Mesendoderm (in vitro differentiated cells): ENCODE measurements around the gene PRKN.

ENCODE experiments used
- DNase-seq: peaks from one replicate; pipeline ENCODE4 v3.0.0; 2013
- H2AK5ac ChIP-seq: 2 replicates; pipeline ENCODE4 v1.6.1; 2013; ENCODE audit warnings: low read length, inconsistent platforms
- H2BK120ac ChIP-seq: 2 replicates; pipeline ENCODE4 v1.6.1; 2013; ENCODE audit warnings: low read depth, mild to moderate bottlenecking, low read length, moderate library complexity, mixed read lengths
- H2BK15ac ChIP-seq: replicated peaks from 2 replicates; pipeline ENCODE4 v1.6.1; 2013; ENCODE audit warnings: low read depth, mild to moderate bottlenecking, moderate library complexity
- H2BK5ac ChIP-seq: 2 replicates; pipeline ENCODE4 v1.6.1; 2013; ENCODE audit warnings: low read length, inconsistent platforms
- H3K18ac ChIP-seq: 2 replicates; pipeline ENCODE4 v1.6.1; 2013; ENCODE audit warnings: mild to moderate bottlenecking, low read length, mixed read lengths
- H3K23ac ChIP-seq: one replicate; pipeline ENCODE4 v1.6.1; 2013; ENCODE audit warnings: low read length
- H3K27ac ChIP-seq: 2 replicates; pipeline ENCODE4 v1.5.1; 2013; ENCODE audit warnings: low read depth, mild to moderate bottlenecking, inconsistent platforms, low read length, moderate library complexity
- H3K27me3 ChIP-seq: 2 replicates; pipeline ENCODE4 v1.6.1; 2013; ENCODE audit warnings: low read length, control low read depth, mild to moderate bottlenecking, inconsistent platforms; ENCODE audit not compliant: insufficient read depth, poor library complexity
- H3K36me3 ChIP-seq: 2 replicates; pipeline ENCODE4 v1.6.1; 2013; ENCODE audit warnings: low read length, inconsistent platforms; ENCODE audit not compliant: control insufficient read depth, insufficient read depth
- H3K4ac ChIP-seq: one replicate; pipeline ENCODE4 v1.6.1; 2013; ENCODE audit warnings: low read depth, mild to moderate bottlenecking, low read length, moderate library complexity
- H3K4me1 ChIP-seq: 2 replicates; pipeline ENCODE4 v1.6.1; 2013; ENCODE audit warnings: low read depth, low read length, inconsistent platforms; ENCODE audit not compliant: control insufficient read depth
- H3K4me2 ChIP-seq: 2 replicates; pipeline ENCODE4 v1.6.1; 2013; ENCODE audit warnings: low read length
- H3K4me3 ChIP-seq: 2 replicates; pipeline ENCODE4 v1.5.1; 2013; ENCODE audit warnings: mild to moderate bottlenecking, low read length
- H3K56ac ChIP-seq: one replicate; pipeline ENCODE4 v1.6.1; 2013; ENCODE audit warnings: low read length
- H3K79me1 ChIP-seq: 2 replicates; pipeline ENCODE4 v1.6.1; 2013; ENCODE audit warnings: low read length, inconsistent platforms
- H3K79me2 ChIP-seq: 2 replicates; pipeline ENCODE4 v1.6.1; 2013; ENCODE audit warnings: mild to moderate bottlenecking, low read length; ENCODE audit not compliant: control insufficient read depth, insufficient read depth
- H3K9ac ChIP-seq: 2 replicates; pipeline ENCODE4 v1.6.1; 2013; ENCODE audit warnings: low read length, inconsistent platforms
- H4K5ac ChIP-seq: one replicate; pipeline ENCODE4 v1.6.1; 2013; ENCODE audit warnings: low read length
- H4K8ac ChIP-seq: one replicate; pipeline ENCODE4 v1.6.1; 2013; ENCODE audit warnings: low read depth, mild to moderate bottlenecking, control low read depth, low read length, moderate library complexity
- WGBS: extraction: QIAGEN DNeasy Blood & Tissue Kit; methylation state at CpG from one replicate; pipeline ENCODE4 v1.1.7; 2013; ENCODE audit warnings: low lambda C conversion rate, missing lambda C conversion rate; ENCODE audit not compliant: insufficient coverage; ENCODE audit errors: extremely low coverage; 5-methylcytosine and 5-hydroxymethylcytosine counted together

PRKN gene

DNA sequence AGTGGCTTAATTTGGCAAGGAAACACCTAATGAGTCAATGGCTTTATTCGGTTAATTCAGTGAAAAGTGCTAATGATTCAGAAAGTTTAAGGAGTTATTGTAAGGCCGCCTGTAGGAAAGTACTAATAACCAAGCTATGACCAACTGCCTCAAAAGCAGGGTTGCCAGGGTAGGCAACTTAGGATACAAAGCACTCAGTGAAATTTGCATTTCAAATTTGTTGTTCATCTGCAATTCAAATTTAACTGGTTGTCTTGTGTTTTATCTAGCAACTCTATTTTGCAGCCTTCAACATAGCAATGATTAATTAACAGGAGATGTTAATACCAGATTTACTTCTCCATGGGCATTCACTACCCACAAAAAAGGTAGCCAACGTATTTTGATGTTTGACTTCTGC, 412.3 kb downstream of the PRKN start:
- H2AK5ac ChIP-seq: no peak overlapping the region
- WGBS: no CpG with 5 or more reads among the region's 3 CpGs
- peak; percentile 11 for DNase-seq
- H3K79me2 ChIP-seq: no peaks in the 10 kb centered on the region
- no peak overlapping the region for H3K18ac ChIP-seq
- no peaks in the 10 kb centered on the region for H3K4me1 ChIP-seq
- no peak overlapping the region for H2BK15ac ChIP-seq
- H3K4ac ChIP-seq: no peak overlapping the region
- no peak overlapping the region for H3K23ac ChIP-seq
- H4K8ac ChIP-seq: no peak overlapping the region
- H3K27ac ChIP-seq: no peak overlapping the region
- H3K9ac ChIP-seq: no peak overlapping the region
- H2BK5ac ChIP-seq: no peak overlapping the region
- no peak overlapping the region for H2BK120ac ChIP-seq
- no peak overlapping the region for H4K5ac ChIP-seq
- no peaks in the 10 kb centered on the region for H3K27me3 ChIP-seq
- no peaks in the 10 kb centered on the region for H3K79me1 ChIP-seq
- H3K36me3 ChIP-seq: no peaks in the 10 kb centered on the region
- H3K4me3 ChIP-seq: no peak overlapping the region
- H3K4me2 ChIP-seq: no peak overlapping the region
- H3K56ac ChIP-seq: no peak overlapping the region

DNA sequence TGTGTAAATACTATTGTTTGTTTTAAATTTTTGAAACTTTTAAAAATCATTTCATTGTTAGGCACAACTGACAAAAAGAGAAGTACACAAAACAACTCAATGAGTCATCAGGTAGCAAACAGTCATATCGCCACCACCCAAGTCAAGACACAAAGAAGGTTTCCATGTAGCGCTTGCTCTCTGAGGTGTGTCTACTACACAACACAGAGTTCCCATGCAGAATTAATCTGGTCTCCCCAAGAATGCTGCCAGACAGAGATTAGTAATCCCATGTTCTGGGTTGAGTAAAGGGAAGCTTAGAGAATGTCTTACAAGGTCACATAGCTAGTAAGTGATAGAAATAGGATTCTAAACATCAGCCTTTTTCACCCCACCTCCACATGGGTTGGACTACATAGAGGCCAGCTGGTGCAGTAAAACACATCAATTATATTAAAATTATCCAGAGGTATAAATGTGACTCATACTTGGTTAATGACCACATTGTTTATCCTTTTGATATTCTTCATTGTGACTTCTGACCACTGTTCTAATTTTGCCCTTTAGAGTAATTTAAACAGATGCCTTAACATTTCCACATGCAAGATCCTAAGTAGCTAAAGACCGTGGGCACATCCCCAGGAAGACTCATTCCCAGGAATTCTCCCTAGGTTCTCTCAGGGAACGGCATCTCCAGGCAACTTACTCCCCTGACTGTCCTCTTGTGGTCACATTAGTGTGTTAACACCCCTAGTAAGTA, 413.5 kb downstream of the PRKN start:
- no peak overlapping the region for H3K18ac ChIP-seq
- H2BK15ac ChIP-seq: no peak overlapping the region
- no peaks in the 10 kb centered on the region for H3K79me1 ChIP-seq
- no peaks in the 10 kb centered on the region for H3K79me2 ChIP-seq
- WGBS: no CpG with 5 or more reads among the region's 4 CpGs
- no peak overlapping the region for H3K4me2 ChIP-seq
- no peak overlapping the region for H3K9ac ChIP-seq
- no peak overlapping the region for H3K23ac ChIP-seq
- no peak for DNase-seq
- no peaks in the 10 kb centered on the region for H3K36me3 ChIP-seq
- H3K4me3 ChIP-seq: no peak overlapping the region
- H2BK120ac ChIP-seq: no peak overlapping the region
- H4K5ac ChIP-seq: no peak overlapping the region
- H3K4ac ChIP-seq: no peak overlapping the region
- no peaks in the 10 kb centered on the region for H3K27me3 ChIP-seq
- H3K27ac ChIP-seq: no peak overlapping the region
- no peak overlapping the region for H2AK5ac ChIP-seq
- H3K56ac ChIP-seq: no peak overlapping the region
- H3K4me1 ChIP-seq: no peaks in the 10 kb centered on the region
- no peak overlapping the region for H4K8ac ChIP-seq
- H2BK5ac ChIP-seq: no peak overlapping the region

DNA sequence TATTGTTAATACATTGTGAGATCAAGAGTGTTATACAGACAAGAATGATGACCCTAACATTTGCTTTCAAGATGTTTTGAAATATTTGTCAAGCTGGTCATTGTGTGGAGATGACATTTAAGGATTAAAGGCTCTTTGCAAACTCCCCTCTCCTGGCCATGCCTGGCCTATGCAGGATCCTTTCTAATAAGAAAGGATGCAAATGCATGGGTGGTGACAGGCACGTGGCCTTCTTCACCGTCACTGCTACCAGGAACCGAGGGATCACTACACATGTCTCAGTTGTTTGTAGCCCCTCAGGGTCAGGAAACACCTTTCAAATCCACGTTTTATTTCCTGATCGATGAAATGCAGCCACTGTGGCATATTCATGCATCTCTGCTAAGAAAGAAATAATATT, 419.7 kb downstream of the PRKN start:
- Histone ChIP-seq H2BK15ac (no peak overlapping the region), H3K4me3 (no peak overlapping the region), H3K36me3 (no peaks in the 10 kb centered on the region), H4K5ac (no peak overlapping the region), H3K23ac (no peak overlapping the region), H2BK5ac (no peak overlapping the region), H3K9ac (no peak overlapping the region), H3K27ac (no peak overlapping the region), H3K79me2 (no peaks in the 10 kb centered on the region), H4K8ac (no peak overlapping the region), H2AK5ac (no peak overlapping the region), H3K56ac (no peak overlapping the region), H3K18ac (no peak overlapping the region), H3K4me1 (no peaks in the 10 kb centered on the region), H2BK120ac (no peak overlapping the region), H3K4ac (no peak overlapping the region), H3K27me3 (no peaks in the 10 kb centered on the region), H3K79me1 (no peaks in the 10 kb centered on the region), H3K4me2 (no peak overlapping the region)
- DNase-seq: no peak
- WGBS: no CpG with 5 or more reads among the region's 5 CpGs

DNA sequence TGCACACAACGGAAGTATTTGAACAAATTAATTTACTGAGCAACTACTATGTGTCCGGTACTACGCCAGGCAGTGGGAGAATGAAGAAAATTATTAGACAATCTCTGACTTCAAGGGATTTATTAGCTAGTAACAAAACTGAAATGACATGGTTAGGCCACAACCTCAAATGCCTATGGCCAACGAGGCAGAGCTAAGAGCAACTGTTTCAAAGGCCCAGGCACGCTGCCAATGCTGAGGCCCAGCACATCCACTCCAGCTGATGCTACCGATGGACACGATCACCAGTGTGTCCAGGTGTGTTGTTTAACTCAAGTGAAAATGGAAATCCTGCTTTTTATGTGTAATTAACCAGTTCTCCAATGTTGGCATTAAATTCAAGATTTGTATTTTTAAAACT, 420.9 kb downstream of the PRKN start:
- no peak overlapping the region for H3K9ac ChIP-seq
- H2BK5ac ChIP-seq: no peak overlapping the region
- H3K4me3 ChIP-seq: no peak overlapping the region
- no peak overlapping the region for H2BK15ac ChIP-seq
- no peaks in the 10 kb centered on the region for H3K79me1 ChIP-seq
- WGBS: no CpG with 5 or more reads among the region's 7 CpGs
- no peak overlapping the region for H2BK120ac ChIP-seq
- no peak overlapping the region for H3K18ac ChIP-seq
- H3K27me3 ChIP-seq: no peaks in the 10 kb centered on the region
- no peak overlapping the region for H4K5ac ChIP-seq
- no peak overlapping the region for H4K8ac ChIP-seq
- no peaks in the 10 kb centered on the region for H3K36me3 ChIP-seq
- DNase-seq: no peak
- H3K4me1 ChIP-seq: no peaks in the 10 kb centered on the region
- no peaks in the 10 kb centered on the region for H3K79me2 ChIP-seq
- H2AK5ac ChIP-seq: no peak overlapping the region
- no peak overlapping the region for H3K4ac ChIP-seq
- H3K4me2 ChIP-seq: no peak overlapping the region
- H3K56ac ChIP-seq: no peak overlapping the region
- H3K23ac ChIP-seq: no peak overlapping the region
- no peak overlapping the region for H3K27ac ChIP-seq

DNA sequence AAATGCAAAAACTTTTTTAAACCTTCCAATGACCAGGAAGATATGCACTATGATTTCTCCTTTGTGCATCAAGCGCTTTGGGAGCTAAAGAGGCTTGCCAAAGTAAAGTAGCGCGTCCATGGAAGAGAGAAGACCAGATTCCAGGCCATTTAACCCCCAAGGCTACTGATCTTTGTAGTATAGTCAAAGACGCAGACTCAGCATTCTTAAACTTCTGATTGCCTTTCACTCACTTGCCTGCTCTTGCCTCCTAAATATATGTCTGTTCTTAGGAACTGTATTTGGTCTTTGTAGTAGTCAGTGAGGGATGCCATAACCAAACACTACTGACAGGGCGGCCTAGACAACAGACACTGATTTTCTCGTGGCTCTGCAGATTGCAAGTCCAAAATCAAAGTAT, 426.4 kb downstream of the PRKN start:
- Histone ChIP-seq H2BK5ac (no peak overlapping the region), H3K4ac (no peak overlapping the region), H2AK5ac (no peak overlapping the region), H3K79me1 (no peaks in the 10 kb centered on the region), H2BK120ac (no peak overlapping the region), H3K23ac (no peak overlapping the region), H3K4me2 (no peak overlapping the region), H2BK15ac (no peak overlapping the region), H3K56ac (no peak overlapping the region), H3K4me1 (no peaks in the 10 kb centered on the region), H3K9ac (no peak overlapping the region), H3K79me2 (no peaks in the 10 kb centered on the region), H4K8ac (no peak overlapping the region), H3K18ac (no peak overlapping the region), H3K27ac (no peak overlapping the region), H3K36me3 (no peaks in the 10 kb centered on the region), H3K4me3 (no peak overlapping the region), H3K27me3 (no peaks in the 10 kb centered on the region), H4K5ac (no peak overlapping the region)
- WGBS: no CpG with 5 or more reads among the region's 6 CpGs
- no peak for DNase-seq

DNA sequence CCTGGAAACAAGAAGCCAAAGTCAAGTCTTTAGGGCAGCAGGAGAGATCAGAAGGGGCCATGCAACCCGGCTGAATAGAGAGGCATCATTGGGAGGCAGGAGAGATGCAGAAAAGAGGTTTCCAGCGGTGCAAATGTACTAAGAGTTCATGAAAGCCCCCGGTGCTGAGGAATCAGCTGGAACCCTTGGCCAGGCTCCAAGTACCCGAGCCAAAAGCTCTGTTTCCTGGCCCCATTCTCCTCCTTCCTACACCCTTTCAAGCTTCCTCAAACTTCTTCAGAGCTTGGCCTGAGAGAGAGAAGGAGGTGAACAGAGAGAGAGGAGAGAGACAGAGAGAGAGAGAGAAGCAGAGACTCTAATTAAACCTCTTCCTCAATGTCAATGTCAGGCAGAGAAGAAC, 433.5 kb downstream of the PRKN start:
- Histone ChIP-seq H3K18ac (no peak overlapping the region), H3K4me2 (no peak overlapping the region), H2BK15ac (no peak overlapping the region), H3K27me3 (no peaks in the 10 kb centered on the region), H4K8ac (no peak overlapping the region), H3K79me2 (no peaks in the 10 kb centered on the region), H3K56ac (no peak overlapping the region), H3K9ac (no peak overlapping the region), H3K79me1 (no peaks in the 10 kb centered on the region), H2AK5ac (no peak overlapping the region), H3K23ac (no peak overlapping the region), H3K36me3 (no peaks in the 10 kb centered on the region), H3K4ac (no peak overlapping the region), H3K4me1 (no peaks in the 10 kb centered on the region), H2BK5ac (no peak overlapping the region), H2BK120ac (no peak overlapping the region), H4K5ac (no peak overlapping the region), H3K4me3 (no peak overlapping the region), H3K27ac (no peak overlapping the region)
- no peak for DNase-seq
- WGBS: no CpG with 5 or more reads among the region's 4 CpGs
